HG02884 (cell line): Measurements from ENCODE around the gene STRIT1.

Experiments
- ATAC-seq: cut with Tn5 transposase; IDR thresholded peaks from one replicate; pipeline ENCODE4 v1.9.1; 2021; ENCODE audit warnings: mild to moderate bottlenecking, moderate library complexity; ENCODE audit not compliant: unreplicated experiment

The STRIT1 gene

DNA sequence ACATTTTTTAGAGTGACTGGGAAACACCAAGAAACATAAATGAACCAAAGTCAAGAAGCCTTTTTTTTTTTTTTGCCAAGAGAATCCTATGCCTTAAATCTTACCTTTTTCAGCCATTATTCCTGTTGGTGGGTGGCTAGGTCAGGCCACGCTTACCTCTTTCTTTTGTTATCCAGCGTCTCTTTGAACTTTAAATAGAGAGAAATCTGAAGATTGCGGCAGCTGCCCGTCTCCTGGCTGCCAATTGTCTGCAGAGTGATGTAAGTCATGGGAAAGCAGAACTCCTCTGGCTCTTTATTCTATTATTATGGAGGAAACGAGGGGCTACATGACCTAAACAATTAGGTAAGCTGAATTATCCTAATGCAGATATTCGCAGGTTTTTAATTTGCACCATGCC is at the start of gene STRIT1:
Gene STRIT1, minus strand, starts transcription at position 168 of the 400 bp plus-strand sequence.
- ATAC-seq = no peak

- no peak for ATAC-seq
Observed at GRCh38 chr3:155342344-155342743, 48.9 kb upstream of the STRIT1 start.

GRCh38 chr3:155339052-155339451 is 45.6 kb upstream of the STRIT1 start:
- no peak for ATAC-seq

- ATAC-seq = peak; percentile 46
Observed at GRCh38 chr3:155335724-155336354, 42.4 kb upstream of the STRIT1 start.

DNA sequence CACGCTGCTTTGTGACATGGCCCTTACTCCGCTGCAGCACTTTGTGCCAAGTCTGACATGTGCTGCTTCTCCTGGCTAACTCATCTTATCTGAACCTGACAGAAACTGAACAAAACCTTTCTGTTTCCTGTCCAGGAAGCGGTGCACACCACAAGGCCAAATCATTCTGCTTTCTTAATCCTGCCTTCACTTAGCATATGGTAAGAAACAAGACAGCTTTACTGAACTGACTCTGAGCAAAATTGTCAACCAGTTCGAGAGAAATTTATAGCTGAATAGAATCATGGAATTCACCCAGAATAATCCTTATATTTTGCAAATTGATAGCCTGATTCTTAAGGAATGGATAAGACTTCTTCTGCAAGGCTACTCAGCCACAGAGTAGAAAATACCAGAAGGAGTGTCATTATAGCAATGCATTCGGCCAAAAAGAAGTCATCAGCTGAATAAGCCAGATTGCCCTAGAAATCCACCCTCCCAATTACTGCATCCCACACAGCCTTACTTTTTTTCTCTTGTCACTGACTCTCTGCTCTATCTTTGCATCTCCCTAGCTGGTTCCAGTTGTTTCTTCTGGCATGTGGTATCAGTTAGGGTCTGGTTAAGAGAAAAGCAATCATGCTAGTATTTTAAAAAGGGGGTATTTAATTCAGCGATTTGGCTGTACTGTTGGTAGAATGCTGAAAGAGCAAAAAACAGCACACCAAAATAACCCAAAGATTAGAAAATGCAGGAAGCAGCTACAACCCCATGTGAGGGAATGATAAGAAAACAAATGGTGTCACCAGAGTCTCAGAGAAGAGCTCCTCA is 41.6 kb upstream of the STRIT1 start:
- peak; percentile 92 for ATAC-seq

- ATAC-seq = no peak
Observed at GRCh38 chr3:155334215-155334913, 40.9 kb upstream of the STRIT1 start.

DNA sequence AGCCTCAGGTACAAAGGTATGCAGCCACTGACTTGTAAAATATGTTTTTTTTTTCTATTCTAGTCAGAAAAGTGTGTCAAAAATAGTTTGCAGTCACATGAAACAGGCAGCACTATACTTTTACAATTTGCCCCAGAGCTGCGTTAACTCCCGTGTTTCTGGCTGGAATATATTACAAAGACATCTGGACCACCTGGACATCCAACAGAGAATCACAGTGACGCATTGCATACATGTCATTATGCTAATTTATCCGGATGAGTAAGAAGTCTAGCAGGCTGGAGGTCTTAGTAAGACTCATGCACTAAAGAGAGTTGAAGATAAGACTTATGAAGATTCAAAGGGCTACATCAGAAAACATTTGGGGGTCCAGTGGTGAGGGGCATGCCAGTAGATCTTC is 39.2 kb upstream of the STRIT1 start:
- no peak for ATAC-seq

DNA sequence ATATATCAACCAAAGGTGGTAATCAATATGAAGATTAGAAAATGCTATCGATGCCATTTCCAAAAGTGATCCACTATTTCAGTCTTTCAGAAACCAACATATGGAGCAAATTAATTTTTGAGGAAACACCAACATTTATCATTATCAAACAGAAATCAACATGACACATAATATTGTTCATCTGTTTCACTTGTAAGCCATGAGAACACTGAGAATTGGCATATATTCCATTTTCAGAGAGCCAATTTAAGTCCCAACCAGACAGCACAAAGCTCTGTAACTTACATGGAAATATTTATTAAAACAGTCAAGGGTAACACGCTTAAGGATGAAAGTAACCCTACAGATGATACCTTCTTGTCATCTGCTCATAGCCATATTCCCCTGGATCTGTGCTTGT is 37.6 kb upstream of the STRIT1 start:
- no peak for ATAC-seq

- ATAC-seq = no peak
Observed at GRCh38 chr3:155330370-155330769, 36.9 kb upstream of the STRIT1 start.

DNA sequence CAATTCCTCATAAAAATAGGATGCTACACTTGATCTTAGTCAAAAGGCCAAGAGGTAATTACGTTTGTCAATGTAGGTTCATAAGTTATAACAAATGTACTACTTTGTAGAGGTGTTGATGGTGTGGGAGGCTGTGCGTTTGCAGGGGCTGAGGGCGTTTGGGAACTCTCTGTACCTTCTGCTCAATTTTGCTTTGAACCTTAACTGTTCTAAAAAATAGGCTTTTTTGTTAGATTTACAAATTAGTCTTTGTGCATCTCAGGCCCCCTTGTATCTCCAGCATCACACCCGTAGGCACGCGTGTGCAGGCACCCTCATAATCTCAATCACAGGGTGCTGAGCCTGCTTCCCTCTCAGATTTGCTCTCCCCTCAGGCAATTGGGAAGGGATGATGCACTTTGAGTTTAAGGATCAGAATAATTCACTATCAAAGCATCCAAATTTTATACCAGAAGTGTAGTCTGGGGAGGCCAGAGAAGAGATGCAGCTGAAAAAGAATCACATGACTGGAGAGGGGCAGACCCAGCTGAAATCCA is 36.1 kb upstream of the STRIT1 start:
- no peak for ATAC-seq

- no peak for ATAC-seq
Observed at GRCh38 chr3:155327871-155328270, 34.4 kb upstream of the STRIT1 start.

GRCh38 chr3:155327430-155327829 is 33.9 kb upstream of the STRIT1 start:
- ATAC-seq = no peak

DNA sequence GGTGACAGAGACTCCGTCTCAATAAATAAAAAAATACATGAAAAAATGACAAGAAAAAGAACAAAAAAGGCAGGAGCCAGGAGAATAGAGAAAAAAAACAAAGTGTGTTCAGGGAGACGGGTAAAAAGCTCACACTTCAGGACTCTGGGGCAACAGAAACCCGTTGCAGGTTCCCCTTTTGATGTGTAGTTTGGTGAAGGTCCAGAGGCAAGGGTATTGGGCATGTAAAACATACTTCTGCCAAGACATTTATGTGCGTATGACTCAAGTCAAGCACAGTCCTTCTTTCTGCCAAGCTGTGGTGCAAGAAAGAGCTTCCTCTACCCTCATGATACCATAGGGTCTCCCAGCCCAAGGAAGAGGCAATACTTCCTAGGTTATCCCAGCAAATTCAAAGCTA is 33.4 kb upstream of the STRIT1 start:
- ATAC-seq = no peak

DNA sequence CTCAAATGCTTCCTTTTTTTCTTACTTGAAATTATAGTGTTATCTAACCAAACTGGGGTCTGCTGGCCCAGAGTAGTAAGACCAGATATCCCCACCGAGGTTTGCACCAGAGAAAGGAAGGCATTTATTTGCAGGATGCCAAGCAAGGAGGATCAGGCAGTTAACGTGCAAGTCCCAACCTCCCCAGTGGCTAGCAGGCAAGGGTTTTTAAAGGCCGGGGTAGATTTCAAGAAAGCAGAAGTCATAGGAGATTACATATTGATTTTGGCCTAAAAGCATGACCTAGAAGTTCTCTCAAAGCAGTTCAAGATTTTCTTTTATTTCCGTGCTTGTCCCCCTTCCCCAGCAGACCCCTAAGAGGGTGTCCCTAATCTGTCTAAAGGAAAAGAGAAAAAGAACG is 32.8 kb upstream of the STRIT1 start:
- no peak for ATAC-seq

GRCh38 chr3:155325263-155325835 is 31.9 kb upstream of the STRIT1 start:
- ATAC-seq = no peak

GRCh38 chr3:155323063-155323666 is 29.7 kb upstream of the STRIT1 start:
- peak; percentile 85 for ATAC-seq

DNA sequence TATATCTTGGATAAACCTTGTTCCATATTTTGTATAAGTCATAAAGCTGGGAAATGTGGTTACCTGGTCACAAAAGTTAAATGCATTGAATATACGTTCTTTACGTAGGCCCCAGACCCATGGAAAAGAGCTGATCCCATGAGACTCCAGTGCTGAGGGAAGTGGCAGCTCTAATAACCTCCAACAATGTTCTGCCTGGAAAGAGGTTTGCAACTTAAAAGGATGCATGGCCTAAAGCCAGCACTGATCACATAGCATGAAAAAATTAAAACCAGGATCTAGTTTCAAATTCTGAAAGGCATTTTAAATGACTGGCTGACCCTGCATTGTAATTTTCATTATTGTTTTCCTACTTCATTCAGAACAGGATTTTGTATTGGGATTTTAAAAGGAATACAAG is 27.9 kb upstream of the STRIT1 start:
- no peak for ATAC-seq

GRCh38 chr3:155320934-155321333 is 27.5 kb upstream of the STRIT1 start:
- no peak for ATAC-seq

DNA sequence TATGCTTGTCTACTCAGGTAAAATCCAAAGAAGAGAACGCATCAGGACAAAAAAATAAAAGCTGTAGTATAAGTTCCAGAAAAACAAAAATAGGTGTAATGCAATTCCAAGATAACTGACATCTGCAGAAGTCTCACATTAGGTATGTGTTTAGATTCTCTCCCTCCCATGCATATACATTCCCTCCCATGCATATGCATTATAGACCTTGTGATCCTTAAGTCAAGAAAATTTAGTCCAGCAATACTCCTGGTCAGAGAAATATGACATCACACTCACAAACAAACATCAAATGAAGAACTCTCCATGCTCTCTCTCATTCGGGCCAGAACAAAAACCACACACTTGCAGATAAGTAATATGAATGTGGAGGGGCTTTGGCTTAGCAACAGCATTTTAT is 25.3 kb upstream of the STRIT1 start:
- ATAC-seq = no peak

DNA sequence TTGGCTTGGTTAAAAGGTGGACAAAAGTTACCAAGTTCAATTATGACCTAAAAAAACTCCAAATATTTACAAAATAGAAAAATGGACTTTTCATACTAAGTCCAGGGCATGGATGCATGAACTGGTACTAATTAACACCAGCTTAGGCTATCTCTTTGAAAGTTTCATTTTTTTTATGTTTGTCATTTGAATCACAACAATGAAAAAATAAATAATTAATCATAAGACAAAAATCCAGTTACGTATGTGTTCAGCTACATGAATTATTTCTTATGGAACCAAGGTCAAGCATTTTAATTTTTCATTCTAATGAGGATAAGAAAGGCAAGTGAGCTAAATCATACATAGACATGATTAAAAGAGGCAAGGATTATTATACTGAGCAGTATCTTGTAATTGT is 23.7 kb upstream of the STRIT1 start:
- no peak for ATAC-seq

DNA sequence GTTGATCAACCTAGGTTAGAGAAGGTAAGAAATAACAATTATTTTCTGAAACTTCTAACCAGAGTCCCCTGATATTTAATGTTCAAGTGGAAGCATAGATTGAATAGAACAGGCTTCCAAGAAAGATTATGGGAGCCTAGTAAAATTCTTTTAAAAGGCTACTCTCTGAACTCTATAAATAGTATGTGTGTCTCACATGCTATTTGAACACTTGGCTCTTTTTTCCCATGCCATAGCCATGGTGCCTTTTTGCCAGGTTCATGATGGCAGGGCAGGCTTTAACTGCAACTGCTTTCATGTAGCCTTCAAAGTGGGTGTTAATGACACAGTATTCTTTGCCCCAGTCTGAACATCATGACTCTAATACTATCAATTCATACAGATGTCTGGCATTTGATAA is 22.9 kb upstream of the STRIT1 start:
- ATAC-seq = no peak
